HCT116 (cell line): Measurements from ENCODE around the gene GALM.

ENCODE experiments used
- ELF1 ChIP-seq: IDR thresholded peaks from 2 replicates; pipeline ENCODE4 v1.6.1; 2012; ENCODE audit warnings: low read depth, borderline replicate concordance
- EZH2 ChIP-seq: fragments of 200-600 bp; sonication (generic); IDR thresholded peaks from 2 replicates; pipeline ENCODE4 v1.6.1; 2017; ENCODE audit warnings: antibody characterized with exemption, mixed run types
- POLR2A ChIP-seq: IDR thresholded peaks from 2 replicates; pipeline ENCODE4 v1.7.0; 2011; ENCODE audit warnings: borderline replicate concordance; ENCODE audit not compliant: insufficient read depth, insufficient read length; ENCODE audit errors: extremely low read depth
- RAD21 ChIP-seq: IDR thresholded peaks from 2 replicates; pipeline ENCODE4 v1.6.1; 2012; ENCODE audit warnings: low read depth, mild to moderate bottlenecking
- SP1 ChIP-seq: IDR thresholded peaks from 2 replicates; pipeline ENCODE4 v1.6.1; 2012; ENCODE audit warnings: low read depth
- TCF7L2 ChIP-seq: IDR thresholded peaks from 2 replicates; pipeline ENCODE4 v1.7.0; 2011; ENCODE audit warnings: borderline replicate concordance, inconsistent platforms; ENCODE audit not compliant: insufficient read depth, insufficient read length; ENCODE audit errors: extremely low read depth
- YY1 ChIP-seq: IDR thresholded peaks from 2 replicates; pipeline ENCODE4 v1.6.1; 2011; ENCODE audit warnings: low read length, low read depth, moderate library complexity, mild to moderate bottlenecking; ENCODE audit not compliant: insufficient replicate concordance; ENCODE audit errors: extremely low read depth
- TF ChIP-seq, protein P1 (sequence below), 3 experiments: fragments of 200-600 bp in 1 of 3; sonication (generic) in 1 of 3; IDR thresholded peaks in 2 of 3; conservative IDR thresholded peaks in 1 of 3; 2 replicates each; pipeline ENCODE4 v1.5.1; 2012 to 2017; ENCODE audit warnings: low read depth in 2 of 3, low read length in 2 of 3, antibody characterized with exemption in 1 of 3, borderline replicate concordance in 1 of 3, control low read depth in 1 of 3, mild to moderate bottlenecking in 1 of 3, mixed read lengths in 1 of 3, mixed run types in 1 of 3, moderate library complexity in 1 of 3; ENCODE audit not compliant: insufficient read depth in 1 of 3
- TF ChIP-seq, protein P2 (sequence below): IDR thresholded peaks from 2 replicates; pipeline ENCODE4 v1.6.1; 2012; ENCODE audit warnings: low read depth

DNA sequence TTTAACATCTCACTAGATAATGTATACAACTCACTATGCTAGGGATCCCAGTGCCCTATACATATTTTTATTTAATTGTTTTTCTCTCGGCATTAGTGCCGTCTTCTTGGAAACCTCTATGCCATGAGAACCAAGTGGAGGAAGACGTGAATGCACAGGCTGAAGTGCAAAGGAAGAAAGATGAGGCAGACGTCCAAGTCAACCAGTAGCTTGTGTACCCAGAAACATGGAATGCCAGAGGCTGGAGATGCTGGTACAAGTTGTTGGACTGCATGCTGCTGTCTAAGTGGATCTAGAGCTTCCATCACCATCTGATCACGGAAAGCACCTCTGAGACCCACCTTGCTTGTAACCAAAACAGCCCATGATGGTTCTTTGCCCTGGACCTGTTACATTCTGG lies 99.6 kb downstream of the GALM start:
- TF ChIP-seq, protein P1, sequence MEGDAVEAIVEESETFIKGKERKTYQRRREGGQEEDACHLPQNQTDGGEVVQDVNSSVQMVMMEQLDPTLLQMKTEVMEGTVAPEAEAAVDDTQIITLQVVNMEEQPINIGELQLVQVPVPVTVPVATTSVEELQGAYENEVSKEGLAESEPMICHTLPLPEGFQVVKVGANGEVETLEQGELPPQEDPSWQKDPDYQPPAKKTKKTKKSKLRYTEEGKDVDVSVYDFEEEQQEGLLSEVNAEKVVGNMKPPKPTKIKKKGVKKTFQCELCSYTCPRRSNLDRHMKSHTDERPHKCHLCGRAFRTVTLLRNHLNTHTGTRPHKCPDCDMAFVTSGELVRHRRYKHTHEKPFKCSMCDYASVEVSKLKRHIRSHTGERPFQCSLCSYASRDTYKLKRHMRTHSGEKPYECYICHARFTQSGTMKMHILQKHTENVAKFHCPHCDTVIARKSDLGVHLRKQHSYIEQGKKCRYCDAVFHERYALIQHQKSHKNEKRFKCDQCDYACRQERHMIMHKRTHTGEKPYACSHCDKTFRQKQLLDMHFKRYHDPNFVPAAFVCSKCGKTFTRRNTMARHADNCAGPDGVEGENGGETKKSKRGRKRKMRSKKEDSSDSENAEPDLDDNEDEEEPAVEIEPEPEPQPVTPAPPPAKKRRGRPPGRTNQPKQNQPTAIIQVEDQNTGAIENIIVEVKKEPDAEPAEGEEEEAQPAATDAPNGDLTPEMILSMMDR (IDR thresholded peaks at IDR 0.05 in 2 of 3, conservative IDR thresholded peaks at IDR 0.05 in 1 of 3; ENCODE audit: borderline replicate concordance in 1 of 3, insufficient read depth in 1 of 3, low read depth in 2 of 3, low read length in 2 of 3), result no peak
- TF ChIP-seq SP1 (no peak), YY1 (no peak), ELF1 (no peak), EZH2 (no peak), POLR2A (no peak), TCF7L2 (no peak), RAD21 (no peak)
- TF ChIP-seq, protein P2, sequence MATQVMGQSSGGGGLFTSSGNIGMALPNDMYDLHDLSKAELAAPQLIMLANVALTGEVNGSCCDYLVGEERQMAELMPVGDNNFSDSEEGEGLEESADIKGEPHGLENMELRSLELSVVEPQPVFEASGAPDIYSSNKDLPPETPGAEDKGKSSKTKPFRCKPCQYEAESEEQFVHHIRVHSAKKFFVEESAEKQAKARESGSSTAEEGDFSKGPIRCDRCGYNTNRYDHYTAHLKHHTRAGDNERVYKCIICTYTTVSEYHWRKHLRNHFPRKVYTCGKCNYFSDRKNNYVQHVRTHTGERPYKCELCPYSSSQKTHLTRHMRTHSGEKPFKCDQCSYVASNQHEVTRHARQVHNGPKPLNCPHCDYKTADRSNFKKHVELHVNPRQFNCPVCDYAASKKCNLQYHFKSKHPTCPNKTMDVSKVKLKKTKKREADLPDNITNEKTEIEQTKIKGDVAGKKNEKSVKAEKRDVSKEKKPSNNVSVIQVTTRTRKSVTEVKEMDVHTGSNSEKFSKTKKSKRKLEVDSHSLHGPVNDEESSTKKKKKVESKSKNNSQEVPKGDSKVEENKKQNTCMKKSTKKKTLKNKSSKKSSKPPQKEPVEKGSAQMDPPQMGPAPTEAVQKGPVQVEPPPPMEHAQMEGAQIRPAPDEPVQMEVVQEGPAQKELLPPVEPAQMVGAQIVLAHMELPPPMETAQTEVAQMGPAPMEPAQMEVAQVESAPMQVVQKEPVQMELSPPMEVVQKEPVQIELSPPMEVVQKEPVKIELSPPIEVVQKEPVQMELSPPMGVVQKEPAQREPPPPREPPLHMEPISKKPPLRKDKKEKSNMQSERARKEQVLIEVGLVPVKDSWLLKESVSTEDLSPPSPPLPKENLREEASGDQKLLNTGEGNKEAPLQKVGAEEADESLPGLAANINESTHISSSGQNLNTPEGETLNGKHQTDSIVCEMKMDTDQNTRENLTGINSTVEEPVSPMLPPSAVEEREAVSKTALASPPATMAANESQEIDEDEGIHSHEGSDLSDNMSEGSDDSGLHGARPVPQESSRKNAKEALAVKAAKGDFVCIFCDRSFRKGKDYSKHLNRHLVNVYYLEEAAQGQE, result no peak
